Activated CD4-positive, CD25-positive, alpha-beta regulatory T cell treated with anti-CD3 and anti-CD28 coated beads, Interleukin-2, amount 50 U/mL, for 16 hours (primary cell): ENCODE measurements around the gene EHMT1.

Experiments used
- DNase-seq: peaks from one replicate; pipeline ENCODE4 v3.0.0-alpha.2; 2020; ENCODE audit warnings: low read depth, low spot score

The EHMT1 gene

GRCh38 chr9:137618105-137619067 lies at the start of gene EHMT1:
TSS of gene EHMT1 (plus strand) at chr9:137619005. CDS start at chr9:137619029, 24 bp downstream.
- DNase-seq, result peak; percentile 82

DNA sequence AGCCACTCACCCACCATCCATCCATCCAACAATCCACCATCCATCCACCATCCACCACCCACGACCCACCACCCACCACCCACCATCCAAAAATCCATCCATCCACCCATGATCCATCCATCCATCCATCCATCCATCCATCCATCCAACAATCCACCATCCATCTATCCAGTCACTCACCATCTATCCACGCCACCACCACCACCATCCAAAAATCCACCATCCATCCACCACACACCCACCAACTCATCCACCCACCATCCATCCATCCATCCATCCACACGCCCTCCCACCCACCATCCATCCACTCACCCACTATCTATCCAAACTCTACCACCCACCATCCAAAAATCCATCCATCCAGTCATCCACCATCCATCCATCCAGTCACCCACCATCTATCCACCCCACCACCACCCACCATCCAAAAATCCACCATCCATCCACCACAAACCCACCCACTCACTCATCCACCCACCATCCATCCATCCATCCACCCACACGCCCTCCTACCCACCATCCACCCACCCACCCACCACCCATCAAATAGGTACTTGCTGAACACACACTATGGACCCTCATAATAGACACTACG lies 49.1 kb upstream of the EHMT1 start:
- DNase-seq, result no peak

DNA sequence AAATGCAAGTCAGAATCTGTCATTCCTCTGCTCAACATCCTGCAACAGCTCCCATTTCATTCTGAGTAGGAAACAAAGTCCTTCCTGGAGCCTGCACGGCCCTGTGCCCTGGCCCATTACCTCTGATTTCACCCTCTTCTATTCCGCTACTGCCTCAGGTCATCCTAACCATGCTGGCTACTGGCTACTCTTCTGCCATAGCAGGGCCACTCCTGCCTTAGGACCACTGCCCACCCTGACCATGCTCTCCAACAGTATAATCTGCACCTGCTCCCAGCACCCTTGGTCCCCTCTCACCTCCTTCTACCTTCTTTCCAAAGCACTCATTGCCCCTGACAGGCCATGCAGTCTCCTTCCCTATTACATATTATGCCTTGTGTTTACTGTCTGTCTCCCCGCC lies 48.2 kb upstream of the EHMT1 start:
- no peak for DNase-seq

DNA sequence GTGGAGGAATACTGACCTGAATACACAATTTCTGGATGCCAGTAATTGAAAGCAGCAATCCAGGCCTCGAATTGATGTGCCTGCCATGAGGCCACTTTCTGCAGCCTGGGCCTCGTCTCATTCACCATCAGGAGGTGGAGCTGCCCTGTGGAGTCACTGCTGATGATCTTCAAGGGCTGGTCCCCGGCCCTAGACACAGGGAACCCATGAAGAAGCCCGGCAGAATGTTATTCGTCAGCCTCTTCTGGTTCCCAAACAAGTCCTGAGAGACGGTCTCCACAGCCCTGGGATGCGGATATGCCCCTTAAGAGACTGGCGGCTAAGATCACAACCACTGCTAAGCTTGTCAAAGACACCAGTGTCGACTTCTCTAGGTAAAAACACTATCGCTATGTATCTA lies 44.6 kb upstream of the EHMT1 start:
- DNase-seq, result no peak

DNA sequence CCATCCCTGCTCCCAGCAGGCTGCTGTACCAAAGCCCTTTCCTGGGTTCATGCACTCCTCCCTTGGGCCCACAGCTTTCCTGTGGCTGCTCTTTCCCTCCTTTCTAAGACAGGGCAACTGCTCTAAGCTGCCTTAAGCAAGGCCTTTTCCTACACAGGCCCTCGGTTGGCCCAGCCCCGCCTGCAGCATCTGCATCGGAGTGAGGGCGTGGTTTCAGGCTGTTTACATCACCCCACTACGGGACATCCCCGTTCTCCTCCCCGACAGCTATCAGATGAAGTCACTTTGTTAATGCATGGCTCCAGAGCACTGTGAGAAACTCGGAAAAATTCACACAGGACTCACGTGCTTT lies 43.5 kb upstream of the EHMT1 start:
- DNase-seq, result no peak

DNA sequence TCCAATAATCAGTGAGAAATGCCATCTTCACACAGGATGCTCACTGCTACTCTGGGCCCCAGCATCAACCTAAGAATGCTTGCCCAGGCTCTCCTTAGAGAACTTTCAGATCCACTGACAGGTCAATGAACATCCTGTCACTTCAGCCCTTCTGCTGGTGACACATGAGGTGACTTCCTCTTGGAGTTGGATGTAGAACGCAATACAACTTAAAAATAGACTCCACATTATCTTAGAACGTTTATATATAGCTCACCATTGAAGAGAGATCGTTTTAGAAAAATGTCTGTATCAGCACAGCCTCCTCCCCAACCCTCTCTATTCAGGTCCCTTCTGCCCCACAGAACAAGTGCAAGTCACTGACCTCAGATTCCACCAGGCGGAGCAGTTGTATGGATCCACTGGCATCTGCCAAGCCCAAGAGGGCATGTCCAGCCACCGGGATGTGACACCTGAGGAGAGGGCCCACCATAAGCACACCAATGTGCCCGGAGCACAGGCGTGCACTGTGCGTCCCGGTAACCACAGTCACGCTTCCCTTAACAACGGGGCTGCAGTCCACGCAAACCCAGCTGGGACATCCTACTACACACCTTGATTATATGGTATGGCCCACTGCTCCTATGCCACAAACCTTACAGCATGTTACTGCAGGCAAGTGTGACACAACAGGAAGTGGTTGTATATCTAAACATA lies 42.9 kb upstream of the EHMT1 start:
- no peak for DNase-seq

DNA sequence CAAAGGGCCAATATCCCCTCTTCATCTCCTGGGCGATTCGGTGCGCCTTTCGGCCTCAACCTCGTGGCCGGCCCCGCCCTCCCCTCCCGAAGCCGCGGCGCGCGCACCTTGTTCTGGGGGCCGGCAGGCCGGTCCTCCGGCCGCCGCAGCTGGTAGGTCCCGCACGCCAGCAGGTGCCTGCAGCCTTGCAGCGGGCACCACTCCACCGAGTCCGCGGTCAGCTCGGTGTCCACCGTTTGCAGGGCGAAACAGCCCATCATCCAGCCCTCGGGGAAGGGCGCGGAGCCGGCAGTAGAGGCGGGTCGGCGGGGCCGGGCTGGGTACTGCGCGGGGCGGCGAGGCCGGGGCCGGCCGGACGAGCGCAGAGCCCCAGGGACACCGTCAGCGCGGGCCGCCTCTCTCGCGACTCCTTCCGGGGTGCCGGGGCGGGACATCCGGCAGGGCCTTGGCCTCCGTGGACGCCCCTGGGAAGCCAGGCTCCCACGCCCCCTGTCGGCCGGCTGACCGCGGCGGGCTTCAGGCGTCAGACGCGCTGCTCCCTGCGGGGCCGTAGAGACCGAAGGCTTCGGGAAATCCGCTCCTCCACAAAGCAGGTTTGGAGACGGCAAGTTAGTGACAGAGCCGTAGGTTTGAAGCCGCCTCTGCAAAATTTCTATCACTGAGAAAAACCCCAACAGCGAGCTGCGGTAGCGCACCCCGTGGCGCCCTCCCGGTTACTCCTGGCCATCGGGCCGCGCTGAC lies 40.1 kb upstream of the EHMT1 start, which contains the start of gene DPH7:
TSS of gene DPH7 (minus strand) at position 408 of the 741 bp plus-strand sequence. CDS start at position 260, 148 bp downstream.
- peak; percentile 94 for DNase-seq

GRCh38 chr9:137579259-137579604 lies 39.6 kb upstream of the EHMT1 start:
- DNase-seq, result no peak

DNA sequence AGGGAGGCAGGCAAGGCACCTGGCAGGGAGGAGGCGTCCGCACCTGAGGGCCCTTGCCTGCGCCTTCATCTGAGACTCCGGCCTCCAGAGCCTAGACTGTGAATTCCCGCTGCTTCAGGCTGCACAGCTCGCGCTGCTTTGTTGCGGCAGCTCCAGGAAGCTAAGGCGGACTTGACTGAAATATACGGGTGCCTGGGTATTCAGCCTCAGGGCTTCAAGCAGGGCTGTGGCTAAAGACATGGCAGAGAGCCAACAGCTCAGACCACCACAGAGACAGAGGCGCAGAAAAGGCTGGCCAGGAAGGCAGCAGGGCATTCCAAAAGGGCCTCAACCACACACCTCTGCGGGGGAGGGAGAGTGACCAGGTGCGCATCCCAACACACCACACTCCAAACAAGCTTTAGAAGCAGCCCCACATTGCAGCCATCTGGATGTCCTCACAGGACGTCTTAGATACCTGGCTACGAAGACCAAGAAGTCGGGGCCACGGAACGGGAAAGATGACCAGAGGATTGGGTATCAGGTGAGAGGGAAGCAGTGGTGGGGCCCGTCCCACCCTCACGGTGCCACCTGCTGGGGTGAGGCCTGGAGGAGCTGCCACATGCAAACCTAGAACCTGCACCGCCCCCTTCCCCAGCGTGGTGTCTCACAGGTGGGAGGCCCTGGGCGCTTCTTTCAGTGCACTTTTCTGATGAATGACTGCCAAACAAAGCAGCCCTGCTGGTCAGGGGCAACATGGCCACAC lies 38.4 kb upstream of the EHMT1 start:
- DNase-seq, result no peak

GRCh38 chr9:137580954-137581322 lies 37.9 kb upstream of the EHMT1 start:
- DNase-seq, result no peak

DNA sequence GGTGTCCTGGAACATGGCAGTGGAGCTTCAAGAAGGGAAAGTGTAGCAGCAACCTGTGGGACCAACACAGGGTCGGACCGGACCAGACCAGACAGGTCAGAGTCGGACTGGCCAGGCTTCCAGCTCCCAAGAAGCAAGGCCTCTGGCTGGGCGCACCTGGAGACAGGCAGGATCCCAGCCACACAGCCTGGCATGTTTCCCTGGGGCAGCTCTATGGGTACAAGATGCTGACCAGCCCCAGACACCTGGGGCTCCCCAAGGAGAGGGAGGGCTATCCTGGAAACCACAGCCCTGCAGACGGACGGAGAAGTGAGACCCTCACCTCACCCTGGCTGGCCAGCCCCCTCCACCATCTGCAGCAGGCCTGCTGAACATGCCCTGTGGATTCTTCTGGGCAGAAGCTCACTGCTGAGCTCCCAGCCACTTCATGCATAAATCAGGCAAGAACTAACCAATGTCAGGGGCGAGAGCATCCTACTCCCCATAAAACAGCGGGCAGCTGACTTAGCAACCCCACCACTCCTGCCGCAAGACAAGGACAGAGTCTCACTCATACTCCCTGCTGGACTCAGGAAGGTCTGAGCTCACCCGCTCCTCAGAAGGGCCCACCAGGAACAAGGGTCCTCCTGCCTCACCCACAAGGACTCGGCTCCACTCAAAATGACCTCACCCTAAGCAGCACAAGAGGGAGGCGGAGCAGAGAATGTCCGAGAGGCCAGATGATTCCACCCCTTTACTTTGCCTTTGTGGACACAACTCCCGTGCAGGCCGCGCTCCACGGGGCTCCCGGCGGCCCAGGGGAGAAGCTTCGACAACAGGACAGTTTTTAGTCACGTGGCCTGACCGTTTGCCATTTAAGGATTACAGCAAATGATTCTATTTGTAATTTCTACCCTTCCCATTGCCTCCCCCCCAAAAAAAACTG lies 37.2 kb upstream of the EHMT1 start:
- DNase-seq, result no peak

- no peak for DNase-seq
Observed at GRCh38 chr9:137582286-137582860, 36.4 kb upstream of the EHMT1 start.

DNA sequence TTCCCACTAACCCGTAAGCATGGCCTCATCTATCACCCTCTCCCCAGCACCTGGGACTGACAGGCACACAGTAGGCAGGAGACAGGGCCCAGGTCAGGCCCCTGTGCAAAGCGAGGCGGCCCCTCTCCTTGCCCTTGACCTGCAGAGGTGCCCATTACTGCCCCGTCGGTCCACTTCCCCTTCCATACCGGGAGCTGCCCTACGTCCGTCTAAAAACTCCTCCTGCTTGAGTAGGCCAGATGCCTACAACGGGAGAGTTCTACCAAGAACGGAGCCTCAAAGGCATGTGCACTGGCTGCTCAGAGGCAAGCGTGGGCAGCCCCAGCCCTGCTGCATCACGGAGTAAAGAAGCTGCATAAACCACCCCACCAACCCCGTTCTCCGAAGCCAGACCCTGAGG lies 35.5 kb upstream of the EHMT1 start:
- no peak for DNase-seq

- DNase-seq, result no peak
Observed at GRCh38 chr9:137583957-137584356, 34.8 kb upstream of the EHMT1 start.

DNA sequence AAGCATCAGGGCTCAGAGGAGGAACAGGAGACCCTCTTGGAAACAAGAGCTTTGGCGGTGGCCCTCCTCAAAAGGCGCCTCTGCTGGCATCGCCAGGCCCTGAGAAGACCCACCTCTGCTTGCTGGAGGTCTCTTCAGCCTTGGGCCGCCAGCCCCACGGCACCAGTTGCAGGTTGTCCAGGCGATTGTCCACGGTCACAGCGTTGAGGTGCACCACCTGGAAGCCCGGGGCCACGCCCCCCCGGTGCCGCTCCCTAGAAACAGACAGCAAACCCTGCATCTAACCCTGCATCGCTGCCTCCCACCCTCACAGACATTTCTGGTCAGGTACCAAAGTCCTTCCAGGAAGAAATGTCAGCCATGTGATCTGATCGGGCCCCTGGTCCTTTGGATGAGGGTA lies 32.0 kb upstream of the EHMT1 start:
- DNase-seq, result no peak

DNA sequence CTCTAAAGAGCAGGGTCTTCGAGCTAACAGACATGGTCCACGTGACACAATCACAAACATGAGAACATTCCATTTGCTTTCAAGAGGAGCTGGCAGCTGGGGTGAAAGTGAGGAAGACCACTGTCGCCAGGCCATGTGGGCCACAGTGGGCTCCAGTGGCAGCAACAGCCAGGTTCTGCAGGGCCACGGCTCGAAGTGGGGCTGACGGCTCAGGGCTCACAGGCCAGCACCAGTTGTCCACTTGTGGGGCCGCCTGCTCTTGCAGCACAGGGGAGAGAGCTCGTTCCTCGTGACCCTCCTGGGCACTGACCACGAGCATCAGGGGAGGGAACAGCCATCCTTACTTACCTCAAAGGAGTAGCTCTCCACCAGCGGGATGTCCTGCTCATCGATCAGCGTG lies 30.5 kb upstream of the EHMT1 start:
- no peak for DNase-seq

GRCh38 chr9:137588891-137589290 lies 29.9 kb upstream of the EHMT1 start:
- DNase-seq, result no peak

- no peak for DNase-seq
Observed at GRCh38 chr9:137589441-137590122, 29.2 kb upstream of the EHMT1 start.

DNA sequence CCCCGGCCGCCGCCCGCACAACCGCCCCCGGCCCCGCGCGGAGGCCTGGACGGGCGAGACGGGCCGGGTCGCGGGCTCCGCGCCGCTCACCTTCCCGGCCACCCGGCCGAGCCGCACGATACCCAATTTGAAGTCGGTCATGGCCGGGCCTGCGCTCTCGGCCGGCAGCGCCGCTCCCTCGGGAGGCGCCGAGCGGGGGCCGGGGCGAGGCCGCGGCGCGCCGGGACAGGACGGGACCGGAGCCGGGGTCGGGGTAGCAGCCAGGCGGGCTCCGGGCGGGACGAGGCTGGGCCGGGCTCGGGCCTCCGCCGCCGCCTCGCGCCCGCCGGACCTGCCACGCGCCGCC lies 28.7 kb upstream of the EHMT1 start:
- DNase-seq, result no peak
